CD8-positive, alpha-beta memory T cell (primary cell): ENCODE results near the gene GNA15. TPM values are rescaled to one million over a fixed set of nuclear protein-coding genes. Genes with fewer than 3 reads are reported as not detected.

Experiments used
- CTCF ChIA-PET: fragments of 350-600 bp; sonication (Branson Sonifier 250); formaldehyde crosslinking; loops from one replicate; lab custom pipeline; 2021; ENCODE audit warnings: antibody characterized with exemption; lab: Charles Lee
- POLR2A ChIA-PET: fragments of 350-600 bp; sonication (Branson Sonifier 250); formaldehyde crosslinking; loops from one replicate; lab custom pipeline; 2021; ENCODE audit warnings: antibody characterized with exemption; lab: Charles Lee
- DNase-seq, 5 donors: peaks; one replicate each; pipeline versions ENCODE4 v3.0.0 to v3.0.0-alpha.2; 2020 to 2022; ENCODE audit warnings: mixed read lengths in 1 of 5
- H3K27ac ChIP-seq: one replicate; pipeline ENCODE4 v1.7.0; 2013; ENCODE audit warnings: low read depth, mild to moderate bottlenecking, low read length, moderate library complexity
- H3K27me3 ChIP-seq: 2 replicates; pipeline ENCODE4 v1.7.0; 2013; ENCODE audit warnings: low read length, mild to moderate bottlenecking; ENCODE audit not compliant: insufficient read depth, poor library complexity, severe bottlenecking
- H3K36me3 ChIP-seq: 2 replicates; pipeline ENCODE4 v1.7.0; 2013; ENCODE audit warnings: mild to moderate bottlenecking, low read length, moderate library complexity; ENCODE audit not compliant: insufficient read depth
- H3K4me1 ChIP-seq: 2 replicates; pipeline ENCODE4 v1.7.0; 2013; ENCODE audit warnings: mild to moderate bottlenecking, low read length, moderate library complexity; ENCODE audit not compliant: insufficient read depth
- H3K4me3 ChIP-seq: 2 replicates; pipeline ENCODE4 v1.7.0; 2013; ENCODE audit warnings: mild to moderate bottlenecking, low read length
- H3K9me3 ChIP-seq: 2 replicates; pipeline ENCODE4 v1.7.0; 2013; ENCODE audit warnings: mild to moderate bottlenecking, low read length
- H3K27ac Mint-ChIP-seq, 8 donors: one replicate each; pipeline ENCODE4 v1.8.0; 2020 to 2021; ENCODE audit warnings: mixed read lengths in 8 of 8, mild to moderate bottlenecking in 6 of 8, inconsistent platforms in 3 of 8, moderate library complexity in 3 of 8
- H3K27me3 Mint-ChIP-seq, 2 donors: one replicate each; pipeline ENCODE4 v1.8.0; 2020 to 2021; ENCODE audit warnings: mixed read lengths in 2 of 2, mild to moderate bottlenecking in 1 of 2, moderate library complexity in 1 of 2
- H3K36me3 Mint-ChIP-seq, 3 donors: one replicate each; pipeline ENCODE4 v1.8.0; 2020 to 2021; ENCODE audit warnings: mixed read lengths in 3 of 3, inconsistent platforms in 1 of 3, mild to moderate bottlenecking in 1 of 3
- H3K4me1 Mint-ChIP-seq, 3 donors: one replicate each; pipeline ENCODE4 v1.8.0; 2020 to 2021; ENCODE audit warnings: mixed read lengths in 3 of 3, inconsistent platforms in 1 of 3, mild to moderate bottlenecking in 1 of 3
- H3K4me3 Mint-ChIP-seq, 7 donors: one replicate each; pipeline ENCODE4 v1.8.0; 2020 to 2021; ENCODE audit warnings: mixed read lengths in 7 of 7, mild to moderate bottlenecking in 6 of 7, moderate library complexity in 4 of 7, inconsistent platforms in 2 of 7
- H3K9me3 Mint-ChIP-seq, 5 donors: one replicate each; pipeline ENCODE4 v1.8.0; 2020 to 2022; ENCODE audit warnings: mixed read lengths in 5 of 5, mild to moderate bottlenecking in 3 of 5, moderate library complexity in 2 of 5, inconsistent platforms in 1 of 5
- polyA plus RNA-seq: library from polyadenylated mRNA; unstranded; fragments of 300-500 nt; fragmentation: Illumina TruSeq; gene quantifications from one replicate; pipeline ENCODE4 v1.2.3, GENCODE V29; 2021
- total RNA-seq, 2 experiments: library from RNA; stranded (reverse); gene quantifications; one replicate each; pipeline ENCODE4 v1.2.3, GENCODE V29; 2021

GNA15 gene
- total and polyA plus RNA-seq, 3 experiments from 2014 or later, result 0.59 to 3.9 (median 2.6) TPM

DNA sequence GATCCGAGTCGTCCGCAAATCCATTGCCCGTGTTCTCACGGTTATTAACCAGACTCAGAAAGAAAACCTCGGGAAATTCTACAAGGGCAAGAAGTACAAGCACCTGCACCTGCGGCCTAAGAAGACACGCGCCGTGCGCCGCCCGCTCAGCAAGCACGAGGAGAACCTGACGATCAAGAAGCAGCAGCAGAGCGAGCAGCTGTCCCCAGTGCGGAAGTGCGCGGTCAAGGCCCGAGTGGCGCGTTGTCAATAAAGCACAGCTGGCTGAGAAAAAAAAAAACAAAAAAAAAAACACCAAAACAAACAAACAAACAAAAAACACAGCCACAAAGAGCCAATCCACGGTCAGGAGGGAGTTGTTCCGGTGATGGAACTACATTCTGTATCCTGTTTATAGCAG lies 4.7 kb upstream of the GNA15 start:
- H3K36me3 ChIP-seq, result no peaks in the 10 kb centered on the region
- H3K27me3 ChIP-seq, result peaks cover 3% of the 10 kb centered on the region
- Mint-ChIP-seq H3K4me3 (peak overlapping the region in 5 of 7 donors; percentile 26 to 83 (median 45)), H3K9me3 (no peaks in the 10 kb centered on the region), H3K36me3 (no peaks in the 10 kb centered on the region), H3K27ac (peak overlapping the region in 7 of 8 donors; percentile 35 to 92 (median 83)), H3K4me1 (peaks cover 18 to 27% (median 20%) of the 10 kb centered on the region in 3 donors), H3K27me3 (peaks cover 0 to 6% of the 10 kb centered on the region in 2 donors)
- ChIA-PET POLR2A (no interaction called here), CTCF (interaction anchor here (0.7 to 5.5 kb wide), 6 partner anchors 12 to 180 kb away, joined by 3 to 33 read pairs (median 4); no protein-coding TSS in a partner anchor)
- peak in 2 of 5 donors; percentile 8 to 29 for DNase-seq
- H3K27ac ChIP-seq, result no peak overlapping the region
- no peaks in the 10 kb centered on the region for H3K9me3 ChIP-seq
- peaks cover 15% of the 10 kb centered on the region for H3K4me1 ChIP-seq
- no peak overlapping the region for H3K4me3 ChIP-seq

- H3K4me1 Mint-ChIP-seq, result peaks cover 20 to 31% (median 21%) of the 10 kb centered on the region in 3 donors
- Histone ChIP-seq H3K36me3 (no peaks in the 10 kb centered on the region), H3K9me3 (no peaks in the 10 kb centered on the region), H3K4me3 (peak overlapping the region; percentile 20), H3K27me3 (peaks cover 3% of the 10 kb centered on the region), H3K4me1 (peaks cover 15% of the 10 kb centered on the region), H3K27ac (peak overlapping the region; percentile 29)
- no peaks in the 10 kb centered on the region for H3K9me3 Mint-ChIP-seq
- peaks cover 3 to 11% of the 10 kb centered on the region in 2 donors for H3K27me3 Mint-ChIP-seq
- H3K4me3 Mint-ChIP-seq, result peak overlapping the region; percentile 10 to 80 (median 74)
- ChIA-PET POLR2A (no interaction called here), CTCF (interaction anchor here (0.9 to 5.5 kb wide), 2 partner anchors 25 to 32 kb away, joined by 3 to 33 read pairs; no protein-coding TSS in a partner anchor)
- H3K36me3 Mint-ChIP-seq, result no peaks in the 10 kb centered on the region
- peak overlapping the region; percentile 72 to 99 (median 95) for H3K27ac Mint-ChIP-seq
- DNase-seq, result peak; percentile 57 to 84 (median 77)
Observed at GRCh38 chr19:3132971-3133792, 2.7 kb upstream of the GNA15 start.

DNA sequence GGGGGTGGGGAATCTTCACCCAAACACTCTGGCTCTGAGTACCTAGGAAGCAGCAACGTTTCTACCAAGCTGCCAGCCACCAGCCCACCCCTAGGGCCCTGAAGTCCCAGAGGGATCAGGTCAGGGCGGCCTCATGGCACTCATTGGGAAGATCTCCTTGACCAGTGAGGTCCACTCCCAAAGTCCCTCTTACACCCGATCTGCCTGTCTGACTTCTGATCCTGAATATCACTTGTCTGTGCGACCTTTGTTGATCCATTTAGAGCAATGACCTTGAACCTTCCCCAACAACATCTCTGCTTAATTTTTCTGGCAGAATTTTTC lies 2.1 kb upstream of the GNA15 start:
- H3K27me3 ChIP-seq, result peaks cover 3% of the 10 kb centered on the region
- Mint-ChIP-seq H3K9me3 (no peaks in the 10 kb centered on the region), H3K4me3 (peak overlapping the region in 6 of 7 donors; percentile 26 to 76 (median 74)), H3K36me3 (no peaks in the 10 kb centered on the region), H3K27ac (peak overlapping the region; percentile 72 to 99 (median 95)), H3K27me3 (peaks cover 3 to 11% of the 10 kb centered on the region in 2 donors), H3K4me1 (peaks cover 20 to 31% (median 21%) of the 10 kb centered on the region in 3 donors)
- no peak overlapping the region for H3K4me3 ChIP-seq
- H3K27ac ChIP-seq, result peak overlapping the region; percentile 29
- H3K9me3 ChIP-seq, result no peaks in the 10 kb centered on the region
- H3K36me3 ChIP-seq, result no peaks in the 10 kb centered on the region
- no peak for DNase-seq
- ChIA-PET POLR2A (no interaction called here), CTCF (no interaction called here)
- H3K4me1 ChIP-seq, result peaks cover 15% of the 10 kb centered on the region

- no peak overlapping the region for H3K4me3 ChIP-seq
- H3K9me3 ChIP-seq, result no peaks in the 10 kb centered on the region
- H3K4me1 ChIP-seq, result peaks cover 15% of the 10 kb centered on the region
- peaks cover 3 to 11% of the 10 kb centered on the region in 2 donors for H3K27me3 Mint-ChIP-seq
- H3K27ac ChIP-seq, result no peak overlapping the region
- peaks cover 0 to 2% (median 0%) of the 10 kb centered on the region in 5 donors for H3K9me3 Mint-ChIP-seq
- H3K27ac Mint-ChIP-seq, result peak overlapping the region in 5 of 8 donors; percentile 29 to 64 (median 50)
- H3K36me3 Mint-ChIP-seq, result no peaks in the 10 kb centered on the region
- H3K36me3 ChIP-seq, result no peaks in the 10 kb centered on the region
- no peak for DNase-seq
- peaks cover 3% of the 10 kb centered on the region for H3K27me3 ChIP-seq
- H3K4me3 Mint-ChIP-seq, result peak overlapping the region in 3 of 7 donors; percentile 32 to 58 (median 34)
- POLR2A ChIA-PET, result interaction anchor here (0.5 kb wide), 1 partner anchor 41 kb away, joined by 3 read pairs; no protein-coding TSS in a partner anchor
- peaks cover 17 to 23% (median 21%) of the 10 kb centered on the region in 3 donors for H3K4me1 Mint-ChIP-seq
- CTCF ChIA-PET, result interaction anchor here (0.7 kb wide), 1 partner anchor 1155 kb away, joined by 4 read pairs; no protein-coding TSS in a partner anchor
Observed at GRCh38 chr19:3136684-3137055, 837 bp downstream of the GNA15 start.

- H3K27ac ChIP-seq, result no peak overlapping the region
Observed at GRCh38 chr19:3137119-3137518, 1.3 kb downstream of the GNA15 start.

DNA sequence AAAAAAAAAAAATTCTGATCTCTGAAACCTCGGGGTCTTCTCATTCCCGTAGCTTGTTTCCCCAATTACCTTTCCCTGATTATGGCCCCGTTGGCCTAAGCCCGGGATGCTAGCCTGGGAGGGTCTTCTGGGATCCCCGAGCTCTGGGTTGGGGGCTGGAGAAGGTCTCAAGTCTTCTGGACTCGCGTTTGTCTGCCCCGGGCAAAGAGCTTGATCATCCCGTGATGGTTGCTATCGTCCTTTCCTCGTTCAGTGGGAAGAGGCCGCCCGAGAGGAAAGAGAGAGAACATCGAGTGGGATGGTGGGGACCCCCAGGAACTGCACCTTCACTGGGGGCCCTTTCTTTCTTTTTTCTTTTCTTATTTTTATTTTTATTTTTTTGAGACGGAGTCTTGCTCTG lies 2.4 kb downstream of the GNA15 start:
- H3K4me3 ChIP-seq, result no peak overlapping the region
- peak overlapping the region in 1 of 8 donors; percentile 50 for H3K27ac Mint-ChIP-seq
- ChIA-PET CTCF (interaction anchor here (0.8 to 0.9 kb wide), 2 partner anchors 12 to 14 kb away, joined by 3 read pairs; no protein-coding TSS in a partner anchor), POLR2A (no interaction called here)
- H3K27me3 Mint-ChIP-seq, result peaks cover 3 to 11% of the 10 kb centered on the region in 2 donors
- H3K27ac ChIP-seq, result no peak overlapping the region
- H3K4me1 Mint-ChIP-seq, result peaks cover 14 to 21% (median 17%) of the 10 kb centered on the region in 3 donors
- H3K4me1 ChIP-seq, result peaks cover 7% of the 10 kb centered on the region
- H3K9me3 ChIP-seq, result no peaks in the 10 kb centered on the region
- H3K36me3 ChIP-seq, result no peaks in the 10 kb centered on the region
- no peak overlapping the region for H3K4me3 Mint-ChIP-seq
- peaks cover 3% of the 10 kb centered on the region for H3K27me3 ChIP-seq
- H3K9me3 Mint-ChIP-seq, result peaks cover 0 to 2% (median 0%) of the 10 kb centered on the region in 5 donors
- no peaks in the 10 kb centered on the region for H3K36me3 Mint-ChIP-seq
- no peak for DNase-seq

More at GRCh38 chr19:3137119-3137518, 1.3 kb downstream of the GNA15 start:
- Mint-ChIP-seq H3K36me3 (no peaks in the 10 kb centered on the region), H3K4me3 (peak overlapping the region in 4 of 7 donors; percentile 32 to 58 (median 44)), H3K9me3 (peaks cover 0 to 2% (median 0%) of the 10 kb centered on the region in 5 donors), H3K27ac (peak overlapping the region in 5 of 8 donors; percentile 29 to 64 (median 50)), H3K4me1 (peaks cover 20 to 24% (median 24%) of the 10 kb centered on the region in 3 donors), H3K27me3 (peaks cover 3 to 11% of the 10 kb centered on the region in 2 donors)
- H3K4me3 ChIP-seq, result no peak overlapping the region
- H3K9me3 ChIP-seq, result no peaks in the 10 kb centered on the region
- CTCF ChIA-PET, result no interaction called here
- POLR2A ChIA-PET, result interaction anchor here (0.5 kb wide), 1 partner anchor 42 kb away, joined by 3 read pairs; no protein-coding TSS in a partner anchor
- H3K27me3 ChIP-seq, result peaks cover 3% of the 10 kb centered on the region
- DNase-seq, result no peak
- H3K36me3 ChIP-seq, result no peaks in the 10 kb centered on the region
- H3K4me1 ChIP-seq, result peaks cover 15% of the 10 kb centered on the region

DNA sequence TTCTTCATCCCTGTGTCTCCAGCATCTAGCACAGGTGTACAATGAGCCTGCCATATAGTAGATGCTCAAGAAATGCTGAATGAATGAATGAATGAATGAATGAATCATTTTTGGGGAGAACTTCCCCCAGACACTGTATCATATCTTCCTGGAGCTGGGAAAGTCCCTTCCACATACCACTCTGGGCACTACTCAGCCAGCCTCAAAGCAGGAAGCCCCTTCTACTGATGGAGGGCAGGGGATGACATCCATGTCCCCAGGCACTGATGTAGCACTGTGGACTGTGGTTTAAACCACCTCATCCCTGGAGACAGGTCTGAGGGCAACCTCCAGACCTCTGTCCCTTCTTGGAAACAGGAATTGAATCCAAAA lies 4.8 kb downstream of the GNA15 start:
- peak overlapping the region in 6 of 8 donors; percentile 31 to 81 (median 45) for H3K27ac Mint-ChIP-seq
- H3K4me1 Mint-ChIP-seq, result peaks cover 7 to 13% (median 9%) of the 10 kb centered on the region in 3 donors
- peaks cover 0 to 2% (median 0%) of the 10 kb centered on the region in 5 donors for H3K9me3 Mint-ChIP-seq
- Histone ChIP-seq H3K4me1 (no peaks in the 10 kb centered on the region), H3K27me3 (no peaks in the 10 kb centered on the region), H3K9me3 (no peaks in the 10 kb centered on the region), H3K27ac (no peak overlapping the region), H3K36me3 (no peaks in the 10 kb centered on the region), H3K4me3 (no peak overlapping the region)
- peaks cover 3 to 5% of the 10 kb centered on the region in 2 donors for H3K27me3 Mint-ChIP-seq
- DNase-seq, result no peak
- H3K4me3 Mint-ChIP-seq, result no peak overlapping the region
- ChIA-PET POLR2A (no interaction called here), CTCF (interaction anchor here (0.9 to 5.5 kb wide), 4 partner anchors 11 to 37 kb away, joined by 3 to 20 read pairs (median 4); no protein-coding TSS in a partner anchor)
- no peaks in the 10 kb centered on the region for H3K36me3 Mint-ChIP-seq
